HEK293T (cell line): Measurements from ENCODE around the gene DNAJA4.

Experiments
- CTCF ChIA-PET: fragments of 350-600 bp; formaldehyde crosslinking; extraction: SDS; loops from one replicate; lab custom pipeline; 2021; ENCODE audit warnings: antibody characterized with exemption, inconsistent platforms; lab: Yijun Ruan, JAX
- POLR2A ChIA-PET: fragments of 350-600 bp; formaldehyde crosslinking; extraction: SDS; loops from one replicate; lab custom pipeline; 2020; ENCODE audit warnings: antibody characterized with exemption, inconsistent platforms; lab: Yijun Ruan, JAX
- DNase-seq: peaks from one replicate; pipeline ENCODE4 v3.0.0; 2012; ENCODE audit warnings: mixed read lengths; ENCODE audit errors: extremely low spot score
- ARNT ChIP-seq: fragments of 450-650 bp; IDR thresholded peaks from 2 replicates; pipeline ENCODE4 v1.6.1; 2017; ENCODE audit warnings: mild to moderate bottlenecking
- BHLHE40 ChIP-seq: fragments of 450-650 bp; IDR thresholded peaks from 2 replicates; pipeline ENCODE4 v1.6.1; 2016; ENCODE audit warnings: mild to moderate bottlenecking, moderate library complexity, borderline replicate concordance
- CTBP1 ChIP-seq: fragments of 450-650 bp; IDR thresholded peaks from 2 replicates; pipeline ENCODE4 v1.6.1; 2016; ENCODE audit warnings: borderline replicate concordance
- ELF4 ChIP-seq: fragments of 450-650 bp; IDR thresholded peaks from 2 replicates; pipeline ENCODE4 v1.6.1; 2017; ENCODE audit warnings: antibody characterized with exemption
- FOXA1 ChIP-seq: fragments of 450-650 bp; IDR thresholded peaks from 2 replicates; pipeline ENCODE4 v1.6.1; 2016; ENCODE audit warnings: mild to moderate bottlenecking
- FOXK2 ChIP-seq: fragments of 450-650 bp; IDR thresholded peaks from 2 replicates; pipeline ENCODE4 v1.6.1; 2016; ENCODE audit warnings: mild to moderate bottlenecking
- FOXM1 ChIP-seq: fragments of 450-650 bp; IDR thresholded peaks from 2 replicates; pipeline ENCODE4 v1.6.1; 2017; ENCODE audit warnings: mild to moderate bottlenecking, borderline replicate concordance
- HDGF ChIP-seq: fragments of 450-650 bp; IDR thresholded peaks from 2 replicates; pipeline ENCODE4 v1.6.1; 2017; ENCODE audit warnings: antibody characterized with exemption, borderline replicate concordance
- L3MBTL2 ChIP-seq: fragments of 450-650 bp; conservative IDR thresholded peaks from 2 replicates; pipeline ENCODE4 v1.6.1; 2016; ENCODE audit warnings: mild to moderate bottlenecking
- LEF1 ChIP-seq: fragments of 450-650 bp; IDR thresholded peaks from 2 replicates; pipeline ENCODE4 v1.6.1; 2017; ENCODE audit warnings: mild to moderate bottlenecking, borderline replicate concordance
- NFRKB ChIP-seq: fragments of 450-650 bp; IDR thresholded peaks from 2 replicates; pipeline ENCODE4 v1.6.1; 2016; ENCODE audit warnings: mild to moderate bottlenecking, moderate library complexity
- SP1 ChIP-seq: fragments of 450-650 bp; IDR thresholded peaks from 2 replicates; pipeline ENCODE4 v1.6.1; 2017
- SUZ12 ChIP-seq: fragments of 450-650 bp; IDR thresholded peaks from 2 replicates; pipeline ENCODE4 v1.6.1; 2016; ENCODE audit warnings: mild to moderate bottlenecking
- TARDBP ChIP-seq: fragments of 450-650 bp; IDR thresholded peaks from 2 replicates; pipeline ENCODE4 v1.6.1; 2016
- ZNF384 ChIP-seq: fragments of 450-650 bp; IDR thresholded peaks from 2 replicates; pipeline ENCODE4 v1.6.1; 2016
- TF ChIP-seq, protein P1 (sequence below): fragments of 450-650 bp; IDR thresholded peaks from 2 replicates; pipeline ENCODE4 v1.6.1; 2016

The DNAJA4 gene

DNA sequence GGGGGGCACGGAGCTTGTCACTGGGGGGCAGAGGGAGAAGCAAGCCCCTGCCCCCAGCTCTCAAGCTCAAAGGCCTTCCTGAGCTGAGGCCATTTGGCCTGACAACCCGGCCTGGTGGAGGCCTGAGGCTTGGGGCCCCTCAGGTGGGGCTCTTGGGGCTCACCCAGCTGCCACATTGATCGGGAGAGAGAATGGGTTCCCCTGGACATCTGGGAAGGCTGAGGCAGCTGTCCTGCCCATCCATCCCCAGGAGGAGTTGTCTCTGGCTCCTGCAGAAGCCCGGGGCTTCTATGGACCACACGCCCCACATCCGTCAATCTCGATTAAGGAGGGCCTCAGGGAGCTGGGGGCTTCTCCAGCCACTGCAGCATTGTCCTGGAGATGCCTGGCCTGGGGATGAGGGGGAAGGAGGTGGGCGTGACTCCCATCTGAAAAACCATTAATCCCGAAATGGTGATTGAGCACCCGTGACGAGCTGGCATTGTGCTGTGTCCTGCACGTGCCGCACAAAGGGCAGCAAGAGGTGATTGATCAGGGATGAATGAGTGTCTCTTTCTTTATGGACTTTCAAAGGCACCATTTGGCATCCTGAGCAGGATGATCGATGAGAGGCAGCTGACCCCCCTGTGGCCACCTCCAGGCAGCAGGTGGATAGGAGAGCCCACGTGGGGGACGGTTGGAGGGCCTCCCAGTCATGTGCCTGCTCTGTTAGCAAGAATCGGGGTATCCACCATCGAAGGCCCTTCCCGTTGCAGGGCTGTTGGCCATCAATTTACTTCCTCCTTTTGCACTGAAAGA, 58.6 kb downstream of the DNAJA4 start:
- POLR2A ChIA-PET = interaction anchor here (0.8 to 1.9 kb wide), 3 partner anchors 23 to 115 kb away, joined by 3 to 10 read pairs (median 5); partner anchors contain the start of genes IREB2 and SKIC8
- TF ChIP-seq SP1 (no peak), NFRKB (no peak), BHLHE40 (no peak), ARNT (no peak), FOXK2 (no peak), FOXA1 (no peak)
- CTCF ChIA-PET = interaction anchor here (0.6 to 1.2 kb wide), 2 partner anchors 15 to 76 kb away, joined by 3 read pairs; no protein-coding TSS in a partner anchor
- no peak for DNase-seq

GRCh38 chr15:78323693-78324092, 59.3 kb downstream of the DNAJA4 start:
- no peak for DNase-seq
- TF ChIP-seq ARNT (no peak), TARDBP (no peak), L3MBTL2 (no peak), BHLHE40 (no peak), LEF1 (no peak), SP1 (no peak), ZNF384 (no peak), SUZ12 (no peak), HDGF (no peak), FOXM1 (no peak), FOXK2 (no peak), NFRKB (no peak)
- TF ChIP-seq, protein P1, sequence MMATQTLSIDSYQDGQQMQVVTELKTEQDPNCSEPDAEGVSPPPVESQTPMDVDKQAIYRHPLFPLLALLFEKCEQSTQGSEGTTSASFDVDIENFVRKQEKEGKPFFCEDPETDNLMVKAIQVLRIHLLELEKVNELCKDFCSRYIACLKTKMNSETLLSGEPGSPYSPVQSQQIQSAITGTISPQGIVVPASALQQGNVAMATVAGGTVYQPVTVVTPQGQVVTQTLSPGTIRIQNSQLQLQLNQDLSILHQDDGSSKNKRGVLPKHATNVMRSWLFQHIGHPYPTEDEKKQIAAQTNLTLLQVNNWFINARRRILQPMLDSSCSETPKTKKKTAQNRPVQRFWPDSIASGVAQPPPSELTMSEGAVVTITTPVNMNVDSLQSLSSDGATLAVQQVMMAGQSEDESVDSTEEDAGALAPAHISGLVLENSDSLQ = no peak
- ChIA-PET CTCF (interaction anchor here (0.6 kb wide), 1 partner anchor 76 kb away, joined by 3 read pairs; no protein-coding TSS in a partner anchor), POLR2A (interaction anchor here (1.6 to 1.9 kb wide), 2 partner anchors 24 to 95 kb away, joined by 3 to 10 read pairs; partner anchors contain the start of gene SKIC8)

DNA sequence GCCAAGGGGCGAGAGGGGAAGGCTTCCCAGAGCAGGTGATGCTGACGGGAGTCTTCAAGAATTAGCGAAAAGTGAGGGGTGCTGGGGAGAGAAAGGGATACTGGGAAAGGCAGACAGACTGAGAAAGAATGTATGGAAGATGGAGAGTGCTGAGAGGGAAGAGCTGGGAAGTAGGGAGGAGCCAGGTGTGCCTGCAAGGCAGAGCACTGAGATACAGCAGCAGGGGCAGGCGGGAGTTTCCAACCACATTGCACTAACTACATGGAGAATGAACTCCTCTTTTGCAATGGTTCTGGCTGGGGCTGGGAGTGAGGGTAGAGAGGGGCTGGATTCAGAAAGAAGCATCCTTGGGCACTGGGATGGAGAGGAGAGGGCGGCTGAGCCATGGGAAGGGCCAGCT, 59.8 kb downstream of the DNAJA4 start:
- TF ChIP-seq L3MBTL2 = no peak
- ChIA-PET CTCF (no interaction called here), POLR2A (no interaction called here)
- DNase-seq = no peak

GRCh38 chr15:78325092-78325843, 60.9 kb downstream of the DNAJA4 start:
- DNase-seq = no peak
- no peak for TF ChIP-seq HDGF
- TF ChIP-seq FOXA1 = no peak
- TF ChIP-seq, protein P1 = no peak
- no peak for TF ChIP-seq SP1
- TF ChIP-seq TARDBP = no peak
- CTCF ChIA-PET = no interaction called here
- POLR2A ChIA-PET = interaction anchor here (2.7 kb wide), 1 partner anchor 113 kb away, joined by 6 read pairs; the partner anchor contains the start of gene IREB2

- TF ChIP-seq FOXM1 (no peak), BHLHE40 (no peak), SP1 (no peak), LEF1 (no peak), ARNT (no peak), ZNF384 (no peak), NFRKB (no peak), ELF4 (no peak), SUZ12 (no peak)
- ChIA-PET CTCF (interaction anchor here (0.6 kb wide), 1 partner anchor 10 kb away, joined by 3 read pairs; no protein-coding TSS in a partner anchor), POLR2A (interaction anchor here (2.7 kb wide), 1 partner anchor 110 kb away, joined by 6 read pairs; the partner anchor contains the start of gene IREB2)
- no peak for DNase-seq
Measured at GRCh38 chr15:78327466-78327865, 63.1 kb downstream of the DNAJA4 start.

GRCh38 chr15:78329625-78330024, 65.3 kb downstream of the DNAJA4 start:
- POLR2A ChIA-PET = interaction anchor here (1.1 kb wide), 1 partner anchor 30 kb away, joined by 6 read pairs; the partner anchor contains the start of gene SKIC8
- DNase-seq = no peak
- CTCF ChIA-PET = interaction anchor here (1.3 kb wide), 1 partner anchor 93 kb away, joined by 4 read pairs; no protein-coding TSS in a partner anchor
- no peak for TF ChIP-seq HDGF
- no peak for TF ChIP-seq FOXA1
- no peak for TF ChIP-seq SUZ12
- no peak for TF ChIP-seq BHLHE40
- TF ChIP-seq LEF1 = no peak
- no peak for TF ChIP-seq ARNT
- TF ChIP-seq ZNF384 = no peak
- TF ChIP-seq NFRKB = no peak
- TF ChIP-seq SP1 = no peak
- no peak for TF ChIP-seq CTBP1
- no peak for TF ChIP-seq TARDBP
- TF ChIP-seq, protein P1 = no peak
- TF ChIP-seq L3MBTL2 = no peak
- no peak for TF ChIP-seq FOXK2
